ENCODE data around the gene DLG3. TPM values are rescaled to one million over a fixed set of nuclear protein-coding genes. Genes with fewer than 3 reads are reported as not detected.

The DLG3 gene
- polyA plus RNA-seq, 1 donor from 2014 or later: 66.5 TPM

GRCh38 chrX:70549429-70549828 is 104.8 kb downstream of the DLG3 start:
- H3F3A ChIP-seq (ENCODE audit: insufficient read depth, low read length, poor library complexity, severe bottlenecking): no peaks in the 10 kb centered on the region
- no peaks in the 10 kb centered on the region for H3K9me3 ChIP-seq (ENCODE audit: low read length)
- TF ChIP-seq MXI1 (conservative IDR thresholded peaks at IDR 0.05; ENCODE audit: poor library complexity, severe bottlenecking) (no peak), RAD21 (conservative IDR thresholded peaks at IDR 0.05) (no peak), TAF1 (IDR thresholded peaks at IDR 0.05; ENCODE audit: low read depth) (no peak), EZH2 (IDR thresholded peaks at IDR 0.05; ENCODE audit: borderline replicate concordance, insufficient read depth, low read length, poor library complexity, severe bottlenecking) (no peak), SMC3 (conservative IDR thresholded peaks at IDR 0.05; ENCODE audit: poor library complexity) (no peak), EP300 (conservative IDR thresholded peaks at IDR 0.05; ENCODE audit: poor library complexity, severe bottlenecking) (no peak), REST (IDR thresholded peaks at IDR 0.05; ENCODE audit: borderline replicate concordance) (no peak), POLR2AphosphoS5 (IDR thresholded peaks at IDR 0.05) (no peak), CTCF (IDR thresholded peaks at IDR 0.05; ENCODE audit: poor library complexity, severe bottlenecking) (no peak)

GRCh38 chrX:70552130-70552704 is 107.6 kb downstream of the DLG3 start:
- H3K4me3 ChIP-seq (ENCODE audit: low read length): no peak overlapping the region
- H3K4me2 ChIP-seq (ENCODE audit: low read length): no peak overlapping the region
- H3K79me2 ChIP-seq (replicated peaks; ENCODE audit: insufficient read depth, low read length): no peaks in the 10 kb centered on the region
- no peak overlapping the region for H2AFZ ChIP-seq (ENCODE audit: low read depth, low read length)
- H3F3A ChIP-seq (ENCODE audit: insufficient read depth, low read length, poor library complexity, severe bottlenecking): no peaks in the 10 kb centered on the region
- no peak for TF ChIP-seq CTCF (IDR thresholded peaks at IDR 0.05; ENCODE audit: poor library complexity, severe bottlenecking)
- no peak for TF ChIP-seq RAD21 (conservative IDR thresholded peaks at IDR 0.05)
- TF ChIP-seq EZH2 (IDR thresholded peaks at IDR 0.05; ENCODE audit: borderline replicate concordance, insufficient read depth, low read length, poor library complexity, severe bottlenecking): no peak
- no peak overlapping the region for H3K9ac ChIP-seq (ENCODE audit: low read length)
- H4K20me1 ChIP-seq (ENCODE audit: insufficient read depth): no peaks in the 10 kb centered on the region
- H3K36me3 ChIP-seq (ENCODE audit: insufficient read depth, low read length): no peaks in the 10 kb centered on the region
- H3K27me3 ChIP-seq (ENCODE audit: insufficient read depth, low read depth, low read length): no peaks in the 10 kb centered on the region
- H3K9me3 ChIP-seq (ENCODE audit: low read length): no peaks in the 10 kb centered on the region
- no peak overlapping the region for H3K27ac ChIP-seq (ENCODE audit: low read length)
- H3K9me2 ChIP-seq (ENCODE audit: insufficient read depth, low read length): no peaks in the 10 kb centered on the region

More at GRCh38 chrX:70549429-70549828, 104.8 kb downstream of the DLG3 start:
- H3K27ac ChIP-seq (ENCODE audit: low read length): no peak overlapping the region
- H4K20me1 ChIP-seq (ENCODE audit: insufficient read depth): no peaks in the 10 kb centered on the region
- H3K4me2 ChIP-seq (ENCODE audit: low read length): no peak overlapping the region
- no peaks in the 10 kb centered on the region for H3K27me3 ChIP-seq (ENCODE audit: insufficient read depth, low read depth, low read length)
- H3K36me3 ChIP-seq (ENCODE audit: insufficient read depth, low read length): no peaks in the 10 kb centered on the region
- no peak overlapping the region for H3K9ac ChIP-seq (ENCODE audit: low read length)
- no peaks in the 10 kb centered on the region for H3K79me2 ChIP-seq (replicated peaks; ENCODE audit: insufficient read depth, low read length)
- no peaks in the 10 kb centered on the region for H3K9me2 ChIP-seq (ENCODE audit: insufficient read depth, low read length)
- no peak overlapping the region for H3K4me3 ChIP-seq (ENCODE audit: low read length)
- no peak overlapping the region for H2AFZ ChIP-seq (ENCODE audit: low read depth, low read length)

All from neural cell (in vitro differentiated cells).